IMR-90 (cell line): ENCODE data around the gene MXRA8. TPM values are rescaled to one million over a fixed set of nuclear protein-coding genes. Genes with fewer than 3 reads are reported as not detected.

Source experiments
- ATAC-seq: fragments of 200-7000 bp; cut with Tn5 transposase; 2 replicates; pipeline ENCODE4 v1.9.1; 2020; ENCODE audit warnings: low read depth, mild to moderate bottlenecking, moderate library complexity
- BruUV-seq: library from RNA; stranded (reverse); fragments of 400-500 nt; replicated peaks from 2 replicates; lab custom pipeline; 2021; lab: Mats Ljungman, UMichigan
- CTCF ChIA-PET: fragments of 300-600 bp; formaldehyde crosslinking; extraction: SDS; loops from one replicate; lab custom pipeline; 2021; ENCODE audit warnings: antibody characterized with exemption; lab: Yijun Ruan, JAX
- POLR2A ChIA-PET: fragments of 300-600 bp; sonication (Branson Sonifier 250); formaldehyde crosslinking; loops from one replicate; lab custom pipeline; 2022; ENCODE audit warnings: antibody characterized with exemption; ENCODE audit not compliant: unreplicated experiment; lab: Charles Lee
- DNase-seq: peaks from one replicate; pipeline ENCODE4 v3.0.0; 2013
- H2AFZ ChIP-seq: replicated peaks from 2 replicates; pipeline ENCODE3; 2013; ENCODE audit warnings: low read length, mild to moderate bottlenecking; ENCODE audit not compliant: poor library complexity
- H2AK5ac ChIP-seq: 2 replicates; pipeline ENCODE4 v1.6.1; 2013; ENCODE audit warnings: low read depth, low read length, inconsistent platforms
- H2AK9ac ChIP-seq: replicated peaks from 2 replicates; pipeline ENCODE3; 2013; ENCODE audit warnings: mild to moderate bottlenecking, low read depth, low read length, moderate library complexity; ENCODE audit not compliant: poor library complexity
- H2BK120ac ChIP-seq: 2 replicates; pipeline ENCODE4 v1.6.1; 2013; ENCODE audit warnings: low read depth, low read length, inconsistent platforms
- H2BK15ac ChIP-seq: 3 replicates; pipeline ENCODE4 v1.6.1; 2013; ENCODE audit warnings: low read depth, low read length, inconsistent platforms
- H2BK20ac ChIP-seq: 2 replicates; pipeline ENCODE4 v1.6.1; 2013; ENCODE audit warnings: low read depth, mild to moderate bottlenecking, inconsistent platforms, low read length, moderate library complexity
- H2BK5ac ChIP-seq: 2 replicates; pipeline ENCODE4 v1.6.1; 2013; ENCODE audit warnings: mild to moderate bottlenecking, low read depth, low read length, inconsistent platforms; ENCODE audit not compliant: poor library complexity, severe bottlenecking
- H3K14ac ChIP-seq: replicated peaks from 2 replicates; pipeline ENCODE4 v1.6.1; 2013; ENCODE audit warnings: low read depth, low read length, inconsistent platforms
- H3K18ac ChIP-seq: 2 replicates; pipeline ENCODE4 v1.6.1; 2013; ENCODE audit warnings: low read depth, low read length, control low read depth
- H3K23ac ChIP-seq: 2 replicates; pipeline ENCODE4 v1.6.1; 2013; ENCODE audit warnings: low read depth, low read length, inconsistent platforms
- H3K27ac ChIP-seq: 2 replicates; pipeline ENCODE4 v1.5.1; 2013; ENCODE audit warnings: mild to moderate bottlenecking, control low read depth, low read length; ENCODE audit not compliant: insufficient read depth
- H3K27me3 ChIP-seq: 2 replicates; pipeline ENCODE4 v1.6.1; 2013; ENCODE audit warnings: low read length; ENCODE audit not compliant: control insufficient read depth, insufficient read depth
- H3K36me3 ChIP-seq: 2 replicates; pipeline ENCODE4 v1.6.1; 2013; ENCODE audit warnings: low read length, mixed read lengths; ENCODE audit not compliant: control insufficient read depth, insufficient read depth
- H3K4ac ChIP-seq: 2 replicates; pipeline ENCODE4 v1.6.1; 2013; ENCODE audit warnings: low read depth, low read length, inconsistent platforms
- H3K4me1 ChIP-seq: 2 replicates; pipeline ENCODE4 v1.6.1; 2013; ENCODE audit warnings: low read length, mixed read lengths; ENCODE audit not compliant: control insufficient read depth, insufficient read depth
- H3K4me2 ChIP-seq: 2 replicates; pipeline ENCODE4 v1.6.1; 2013; ENCODE audit warnings: low read depth, mild to moderate bottlenecking, control low read depth, low read length, moderate library complexity
- H3K4me3 ChIP-seq: 2 replicates; pipeline ENCODE4 v1.5.1; 2013; ENCODE audit warnings: low read depth, mild to moderate bottlenecking, control low read depth, low read length, moderate library complexity; ENCODE audit not compliant: insufficient read depth
- H3K56ac ChIP-seq: 2 replicates; pipeline ENCODE4 v1.6.1; 2013; ENCODE audit warnings: low read length, inconsistent platforms; ENCODE audit not compliant: insufficient read depth; ENCODE audit errors: extremely low read depth
- H3K79me1 ChIP-seq, 2 experiments: 2 replicates each; pipeline ENCODE4 v1.6.1; 2013; ENCODE audit warnings: low read length in 2 of 2, inconsistent platforms in 1 of 2, low read depth in 1 of 2
- H3K9ac ChIP-seq: 2 replicates; pipeline ENCODE4 v1.6.1; 2013; ENCODE audit warnings: low read depth, low read length, control low read depth
- H3K9me1 ChIP-seq: 2 replicates; pipeline ENCODE4 v1.6.1; 2013; ENCODE audit warnings: low read length, inconsistent platforms; ENCODE audit not compliant: insufficient read depth
- H3K9me3 ChIP-seq: 2 replicates; pipeline ENCODE4 v1.6.1; 2013; ENCODE audit warnings: low read length; ENCODE audit not compliant: control insufficient read depth, insufficient read depth
- H4K20me1 ChIP-seq: 2 replicates; pipeline ENCODE4 v1.6.1; 2013; ENCODE audit warnings: low read length, inconsistent platforms; ENCODE audit not compliant: insufficient read depth
- H4K5ac ChIP-seq: 2 replicates; pipeline ENCODE4 v1.6.1; 2013; ENCODE audit warnings: mild to moderate bottlenecking, low read depth, low read length, control low read depth
- H4K8ac ChIP-seq, 2 experiments: 2 replicates each; pipeline ENCODE4 v1.6.1; 2013; ENCODE audit warnings: low read depth in 2 of 2, low read length in 2 of 2, control low read depth in 1 of 2, inconsistent platforms in 1 of 2
- H4K91ac ChIP-seq: 2 replicates; pipeline ENCODE4 v1.6.1; 2013; ENCODE audit warnings: low read depth, low read length, inconsistent platforms; ENCODE audit not compliant: insufficient read depth
- CEBPB ChIP-seq: IDR thresholded peaks from 2 replicates; pipeline ENCODE4 v1.6.1; 2012; ENCODE audit warnings: low read depth, low read length, improper control_type of control experiment
- MAFK ChIP-seq: IDR thresholded peaks from 2 replicates; pipeline ENCODE4 v1.6.1; 2012; ENCODE audit warnings: low read depth, low read length, improper control_type of control experiment
- MAZ ChIP-seq: IDR thresholded peaks from 2 replicates; pipeline ENCODE4 v1.6.1; 2012; ENCODE audit warnings: low read depth, mild to moderate bottlenecking, low read length, improper control_type of control experiment, moderate library complexity, borderline replicate concordance
- MXI1 ChIP-seq: IDR thresholded peaks from 2 replicates; pipeline ENCODE4 v1.6.1; 2012; ENCODE audit warnings: low read depth, mild to moderate bottlenecking, low read length, moderate library complexity, borderline replicate concordance
- RAD21 ChIP-seq: IDR thresholded peaks from 2 replicates; pipeline ENCODE4 v1.6.1; 2012; ENCODE audit warnings: low read length, improper control_type of control experiment
- RCOR1 ChIP-seq: IDR thresholded peaks from 2 replicates; pipeline ENCODE4 v1.6.1; 2012; ENCODE audit warnings: mild to moderate bottlenecking, low read length, improper control_type of control experiment; ENCODE audit not compliant: insufficient replicate concordance
- RFX5 ChIP-seq: IDR thresholded peaks from 2 replicates; pipeline ENCODE4 v1.8.0; 2012; ENCODE audit warnings: low read depth, mild to moderate bottlenecking, low read length, moderate library complexity
- SMC3 ChIP-seq: fragments of 150-350 bp; IDR thresholded peaks from 2 replicates; pipeline ENCODE4 v1.6.1; 2016; ENCODE audit warnings: low read depth, mild to moderate bottlenecking, antibody characterized with exemption, low read length, moderate library complexity
- WGBS, 2 experiments: methylation state at CpG; one replicate each; pipeline versions ENCODE4 v1.1.5 to v1.1.7; 2013; ENCODE audit warnings: missing lambda C conversion rate in 2 of 2; ENCODE audit not compliant: insufficient read length in 1 of 2; ENCODE audit errors: extremely low coverage in 2 of 2; 5-methylcytosine and 5-hydroxymethylcytosine counted together
- dilution Hi-C: fragments of 300-500 bp; cut with HindIII; formaldehyde crosslinking; loops from one replicate; pipeline ENCODE4 v1.14.3; 2018; ENCODE audit warnings: low sequenced_read_pairs; ENCODE audit not compliant: unreplicated experiment
- in situ Hi-C: fragments of 300-500 bp; cut with MboI; formaldehyde crosslinking; loops from 3 replicates; pipeline ENCODE4 v1.14.3; 2019; ENCODE audit warnings: low sequenced_read_pairs, inconsistent platforms, mixed read lengths
- intact Hi-C: fragments of 100-400 bp; cut with micrococcal nuclease; formaldehyde crosslinking; loops from 2 replicates; pipeline ENCODE4 v1.10.0; 2022
- polyA plus RNA-seq, 3 experiments: library from polyadenylated mRNA; depleted of rRNA; stranded (reverse); fragments of >200 nt; gene quantifications; 2 replicates each; pipeline ENCODE4 v1.2.3, GENCODE V29; 2012; ENCODE audit warnings: low replicate concordance in 1 of 3
- total RNA-seq: library from RNA; depleted of rRNA; stranded (reverse); fragments of >200 nt; gene quantifications from 2 replicates; pipeline ENCODE4 v1.2.3, GENCODE V29; 2012
- TF ChIP-seq, protein P1 (sequence below): fragments of 150-350 bp; IDR thresholded peaks from 2 replicates; pipeline ENCODE4 v1.6.1; 2017; ENCODE audit warnings: mild to moderate bottlenecking, antibody characterized with exemption, low read length, low read depth
- TF ChIP-seq, protein P2 (sequence below): conservative IDR thresholded peaks from 2 replicates; pipeline ENCODE4 v1.5.1; 2012; ENCODE audit warnings: mild to moderate bottlenecking, low read depth, low read length, improper control_type of control experiment

The MXRA8 gene
- total and polyA plus RNA-seq, 2 of the 4 experiments (the other 2 are of a cell fraction) = 92.5 to 469 TPM

DNA sequence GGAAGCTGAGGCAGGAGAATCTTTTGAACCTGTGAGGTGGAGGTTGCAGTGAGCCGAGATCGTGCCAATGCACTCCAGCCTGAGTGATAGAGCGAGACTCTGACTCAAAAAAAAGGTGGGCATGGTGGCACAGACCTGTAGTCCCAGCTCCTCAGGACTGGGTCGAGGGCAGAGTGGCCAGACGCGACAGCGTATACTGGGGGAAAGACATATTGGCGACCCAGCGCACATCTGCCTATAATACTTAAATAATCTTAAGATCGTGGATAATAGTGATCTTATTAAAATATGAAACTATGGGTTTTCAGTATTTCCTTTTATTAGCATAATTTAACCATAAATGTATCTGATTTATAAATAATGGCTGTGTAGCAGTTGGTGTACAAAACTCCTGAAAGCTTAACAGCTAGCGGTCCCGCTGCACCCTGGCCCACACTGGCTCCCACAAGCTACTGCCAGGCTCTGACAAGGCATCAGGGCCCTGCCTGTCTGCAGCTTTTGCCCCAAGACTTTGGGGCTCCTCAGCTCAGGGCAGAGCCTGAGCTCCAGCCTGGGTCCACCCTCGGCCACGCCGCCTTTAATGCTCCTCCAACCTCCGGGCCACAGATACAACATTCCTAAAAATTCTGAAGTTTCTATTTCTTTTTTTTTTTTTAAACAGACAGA lies 19.3 kb upstream of the MXRA8 start:
- Histone ChIP-seq H2BK5ac (no peak overlapping the region), H3K56ac (no peak overlapping the region), H3K23ac (no peak overlapping the region), H2BK15ac (no peak overlapping the region), H3K36me3 (peaks cover 11% of the 10 kb centered on the region), H3K27ac (no peak overlapping the region), H3K4me2 (no peak overlapping the region), H3K9me3 (no peaks in the 10 kb centered on the region), H3K27me3 (no peaks in the 10 kb centered on the region), H3K4me1 (peaks cover 5% of the 10 kb centered on the region), H4K91ac (no peak overlapping the region), H3K4ac (no peak overlapping the region), H3K4me3 (no peak overlapping the region), H2BK120ac (no peak overlapping the region), H2AK5ac (no peak overlapping the region), H2BK20ac (no peak overlapping the region), H4K8ac (no peak overlapping the region), H3K9me1 (0 out of 2 replicates have a peak, but pooled peaks cover 5% of the 10 kb centered on the region), H2AK9ac (no peak overlapping the region), H3K9ac (no peak overlapping the region), H4K20me1 (peaks cover 8% of the 10 kb centered on the region), H3K18ac (no peak overlapping the region), H2AFZ (no peak overlapping the region), H3K14ac (no peak overlapping the region), H3K79me1 (peaks cover 4 to 40% of the 10 kb centered on the region in 2 experiments), H4K5ac (no peak overlapping the region)
- dilution Hi-C loops (no loop called here), in situ Hi-C loops (no loop called here), intact Hi-C loops (no loop called here)
- no peak for TF ChIP-seq CEBPB
- no peak for TF ChIP-seq RCOR1
- TF ChIP-seq RAD21 = no peak
- no peak for TF ChIP-seq RFX5
- TF ChIP-seq, protein P1, sequence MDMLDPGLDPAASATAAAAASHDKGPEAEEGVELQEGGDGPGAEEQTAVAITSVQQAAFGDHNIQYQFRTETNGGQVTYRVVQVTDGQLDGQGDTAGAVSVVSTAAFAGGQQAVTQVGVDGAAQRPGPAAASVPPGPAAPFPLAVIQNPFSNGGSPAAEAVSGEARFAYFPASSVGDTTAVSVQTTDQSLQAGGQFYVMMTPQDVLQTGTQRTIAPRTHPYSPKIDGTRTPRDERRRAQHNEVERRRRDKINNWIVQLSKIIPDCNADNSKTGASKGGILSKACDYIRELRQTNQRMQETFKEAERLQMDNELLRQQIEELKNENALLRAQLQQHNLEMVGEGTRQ = no peak
- TF ChIP-seq, protein P2, sequence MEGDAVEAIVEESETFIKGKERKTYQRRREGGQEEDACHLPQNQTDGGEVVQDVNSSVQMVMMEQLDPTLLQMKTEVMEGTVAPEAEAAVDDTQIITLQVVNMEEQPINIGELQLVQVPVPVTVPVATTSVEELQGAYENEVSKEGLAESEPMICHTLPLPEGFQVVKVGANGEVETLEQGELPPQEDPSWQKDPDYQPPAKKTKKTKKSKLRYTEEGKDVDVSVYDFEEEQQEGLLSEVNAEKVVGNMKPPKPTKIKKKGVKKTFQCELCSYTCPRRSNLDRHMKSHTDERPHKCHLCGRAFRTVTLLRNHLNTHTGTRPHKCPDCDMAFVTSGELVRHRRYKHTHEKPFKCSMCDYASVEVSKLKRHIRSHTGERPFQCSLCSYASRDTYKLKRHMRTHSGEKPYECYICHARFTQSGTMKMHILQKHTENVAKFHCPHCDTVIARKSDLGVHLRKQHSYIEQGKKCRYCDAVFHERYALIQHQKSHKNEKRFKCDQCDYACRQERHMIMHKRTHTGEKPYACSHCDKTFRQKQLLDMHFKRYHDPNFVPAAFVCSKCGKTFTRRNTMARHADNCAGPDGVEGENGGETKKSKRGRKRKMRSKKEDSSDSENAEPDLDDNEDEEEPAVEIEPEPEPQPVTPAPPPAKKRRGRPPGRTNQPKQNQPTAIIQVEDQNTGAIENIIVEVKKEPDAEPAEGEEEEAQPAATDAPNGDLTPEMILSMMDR = no peak
- TF ChIP-seq SMC3 = no peak
- TF ChIP-seq MAZ = no peak
- TF ChIP-seq MXI1 = no peak
- TF ChIP-seq MAFK = no peak
- 86% methylated on average over 7 of the region's 16 CpGs; no CpG with 5 or more reads in 1 of the 2 experiments for WGBS, 2 experiments
- BruUV-seq = no TSS peak
- ChIA-PET CTCF (no interaction called here), POLR2A (no interaction called here)
- DNase-seq (no peak), ATAC-seq (no peak)
